Smooth muscle cell (in vitro differentiated cells): ENCODE data around the gene SHANK2. TPM values are rescaled to one million over a fixed set of nuclear protein-coding genes. Genes with fewer than 3 reads are reported as not detected.

Experiments
- DNase-seq: peaks from one replicate; lab custom pipeline; 2025; ENCODE audit not compliant: unreplicated experiment; lab: John Stamatoyannopoulos, UW
- H2AFZ ChIP-seq: fragments of 200-600 bp; sonication (generic); 2 replicates; pipeline ENCODE4 v1.6.0; 2016; ENCODE audit warnings: antibody characterized with exemption, low read depth, mild to moderate bottlenecking
- H3F3A ChIP-seq: fragments of 200-600 bp; sonication (generic); 2 replicates; pipeline ENCODE4 v1.6.0; 2017; ENCODE audit warnings: antibody characterized with exemption, low read depth
- H3K27ac ChIP-seq: fragments of 200-600 bp; sonication (generic); 2 replicates; pipeline ENCODE4 v1.5.1; 2016; ENCODE audit warnings: low read depth, mild to moderate bottlenecking
- H3K27me3 ChIP-seq: fragments of 200-600 bp; sonication (generic); 2 replicates; pipeline ENCODE4 v1.6.1; 2016; ENCODE audit warnings: low read depth, mild to moderate bottlenecking
- H3K36me3 ChIP-seq: fragments of 200-600 bp; sonication (generic); 2 replicates; pipeline ENCODE4 v1.5.1; 2016; ENCODE audit warnings: low read depth
- H3K4me1 ChIP-seq: fragments of 200-600 bp; sonication (generic); 2 replicates; pipeline ENCODE4 v1.5.1; 2016; ENCODE audit warnings: low read depth
- H3K4me2 ChIP-seq: fragments of 200-600 bp; sonication (generic); 2 replicates; pipeline ENCODE4 v1.6.0; 2016; ENCODE audit warnings: mild to moderate bottlenecking
- H3K4me3 ChIP-seq: fragments of 200-600 bp; sonication (generic); 2 replicates; pipeline ENCODE4 v1.5.1; 2016; ENCODE audit warnings: mild to moderate bottlenecking
- H3K79me2 ChIP-seq: fragments of 200-600 bp; sonication (generic); 2 replicates; pipeline ENCODE4 v1.6.0; 2016; ENCODE audit warnings: low read depth, mild to moderate bottlenecking
- H3K9ac ChIP-seq: fragments of 200-600 bp; sonication (generic); 2 replicates; pipeline ENCODE4 v1.6.0; 2016; ENCODE audit warnings: low read depth
- H3K9me3 ChIP-seq: fragments of 200-600 bp; sonication (generic); replicated peaks from 2 replicates; pipeline ENCODE4 v1.5.1; 2016; ENCODE audit warnings: low read depth
- H4K20me1 ChIP-seq: fragments of 200-600 bp; sonication (generic); 2 replicates; pipeline ENCODE4 v1.6.0; 2016; ENCODE audit warnings: low read depth
- CTCF ChIP-seq: fragments of 200-600 bp; sonication (generic); IDR thresholded peaks from 2 replicates; pipeline ENCODE4 v1.5.1; 2017; ENCODE audit warnings: borderline replicate concordance, mild to moderate bottlenecking, antibody characterized with exemption; ENCODE audit not compliant: insufficient read depth, poor library complexity, severe bottlenecking
- WGBS: methylation state at CpG from one replicate; pipeline ENCODE4 v1.1.7; 2016; ENCODE audit warnings: low lambda C conversion rate; 5-methylcytosine and 5-hydroxymethylcytosine counted together
- polyA plus RNA-seq: library from polyadenylated mRNA; unstranded; fragments of >200 nt; fragmentation: Nextera tagmentation; extraction: Ambion mirVana; gene quantifications from 2 replicates; pipeline ENCODE4 v1.2.1, GENCODE V29; 2016
- total RNA-seq: library from RNA; depleted of rRNA; stranded (reverse); fragments of >200 nt; gene quantifications from 2 replicates; pipeline ENCODE4 v1.2.3, GENCODE V29; 2014

Gene SHANK2
- total and polyA plus RNA-seq, 2 experiments from 2014 or later: 1.5 to 9.9 TPM

- H3K4me2 ChIP-seq: no peak overlapping the region
- H3K9me3 ChIP-seq: no peaks in the 10 kb centered on the region
- H3K27ac ChIP-seq: no peak overlapping the region
- H3K79me2 ChIP-seq: no peaks in the 10 kb centered on the region
- DNase-seq: no peak
- H2AFZ ChIP-seq: no peak overlapping the region
- peaks cover 8% of the 10 kb centered on the region for H3K4me1 ChIP-seq
- H3K36me3 ChIP-seq: no peaks in the 10 kb centered on the region
- no peak for TF ChIP-seq CTCF
- no peaks in the 10 kb centered on the region for H3F3A ChIP-seq
- no peaks in the 10 kb centered on the region for H4K20me1 ChIP-seq
- H3K4me3 ChIP-seq: no peak overlapping the region
- 91% methylated on average over 7 of the region's 7 CpGs for WGBS
- no peak overlapping the region for H3K9ac ChIP-seq
- H3K27me3 ChIP-seq: peaks cover 5% of the 10 kb centered on the region
Observed at GRCh38 chr11:71207563-71207962, 44.8 kb downstream of the SHANK2 start.

DNA sequence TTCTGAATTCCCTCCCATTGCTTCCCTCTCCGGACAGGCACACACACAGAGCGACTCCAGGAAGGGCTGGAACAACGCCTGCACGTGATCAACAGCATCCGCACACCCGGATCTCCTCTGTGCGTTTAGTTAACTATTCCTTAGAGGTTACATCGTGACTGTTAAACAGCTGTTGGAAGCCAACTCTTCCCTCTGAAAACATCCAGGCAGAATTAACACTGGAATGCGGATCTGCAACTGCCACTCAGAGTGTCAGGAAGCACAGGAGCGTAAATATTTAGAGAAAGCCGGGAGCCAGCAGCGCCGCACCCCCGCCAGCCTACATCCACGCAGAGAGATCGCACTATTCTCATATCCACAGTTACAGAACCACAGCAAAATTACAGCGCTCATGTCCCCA, 46.2 kb downstream of the SHANK2 start:
- Histone ChIP-seq H3K27ac (no peak overlapping the region), H3K79me2 (no peaks in the 10 kb centered on the region), H3K4me1 (peaks cover 8% of the 10 kb centered on the region), H3K9me3 (no peaks in the 10 kb centered on the region), H3K36me3 (no peaks in the 10 kb centered on the region), H4K20me1 (no peaks in the 10 kb centered on the region), H2AFZ (no peak overlapping the region), H3K27me3 (no peaks in the 10 kb centered on the region), H3K9ac (no peak overlapping the region), H3K4me2 (peak overlapping the region; percentile 61), H3F3A (no peaks in the 10 kb centered on the region), H3K4me3 (no peak overlapping the region)
- TF ChIP-seq CTCF: no peak
- no peak for DNase-seq
- WGBS: 44% methylated on average over 17 of the region's 17 CpGs

DNA sequence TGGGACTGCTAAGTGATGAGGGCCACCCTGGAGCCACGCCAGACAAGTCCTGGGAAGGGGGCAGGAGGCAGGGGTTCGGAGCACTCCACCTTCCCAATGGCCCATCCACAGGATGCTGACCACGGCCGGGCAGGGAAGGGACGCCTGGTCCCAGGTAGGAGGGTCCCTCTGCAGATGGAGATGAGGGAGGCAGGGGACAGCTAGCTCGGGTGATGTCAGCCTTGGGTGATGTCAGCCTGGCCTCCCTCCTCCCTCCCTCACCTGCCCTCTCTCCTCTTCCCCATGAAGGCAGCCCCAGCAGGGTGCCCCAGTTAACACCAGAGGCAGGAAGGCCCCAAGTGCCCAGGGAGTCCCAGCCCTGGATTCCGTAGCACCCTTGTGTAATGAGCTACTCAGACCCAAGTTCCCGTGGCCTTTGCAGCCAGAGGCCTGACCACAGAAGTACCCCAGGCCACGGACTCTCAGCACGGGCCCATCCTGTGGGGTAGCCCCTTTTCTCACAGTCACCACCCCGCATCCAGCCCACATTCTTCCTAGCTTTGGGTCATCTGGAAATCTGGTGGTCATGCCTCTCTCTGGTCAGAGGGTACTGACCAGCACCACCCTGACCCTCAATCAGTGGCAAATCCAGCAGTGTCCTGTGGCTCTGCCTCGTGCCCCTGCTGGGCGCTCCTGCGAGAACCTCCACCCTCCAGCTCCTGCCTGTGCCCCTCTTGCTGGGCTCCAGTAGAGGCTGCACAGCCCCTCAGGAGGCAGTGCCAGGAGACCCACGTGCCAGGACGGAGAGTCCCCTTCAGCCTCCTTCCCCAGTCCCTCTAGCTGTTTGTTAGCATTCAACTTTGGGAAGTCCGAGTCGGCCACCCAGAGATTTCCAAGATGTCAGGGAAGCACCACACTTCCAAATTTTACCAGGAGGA, 47.4 kb downstream of the SHANK2 start:
- Histone ChIP-seq H3F3A (no peaks in the 10 kb centered on the region), H3K27me3 (no peaks in the 10 kb centered on the region), H3K79me2 (no peaks in the 10 kb centered on the region), H3K9me3 (no peaks in the 10 kb centered on the region), H3K4me3 (no peak overlapping the region), H3K27ac (no peak overlapping the region), H3K4me2 (no peak overlapping the region), H2AFZ (no peak overlapping the region), H3K9ac (no peak overlapping the region), H3K36me3 (no peaks in the 10 kb centered on the region), H3K4me1 (peaks cover 8% of the 10 kb centered on the region), H4K20me1 (no peaks in the 10 kb centered on the region)
- TF ChIP-seq CTCF: no peak
- DNase-seq: no peak
- WGBS: 93% methylated on average over 17 of the region's 18 CpGs
